ENCODE data around the gene ANO10. TPM values are rescaled to one million over a fixed set of nuclear protein-coding genes. Genes with fewer than 3 reads are reported as not detected.

The ANO10 gene
- total RNA-seq, 1 experiment from 2014 or later = 26.8 TPM

DNA sequence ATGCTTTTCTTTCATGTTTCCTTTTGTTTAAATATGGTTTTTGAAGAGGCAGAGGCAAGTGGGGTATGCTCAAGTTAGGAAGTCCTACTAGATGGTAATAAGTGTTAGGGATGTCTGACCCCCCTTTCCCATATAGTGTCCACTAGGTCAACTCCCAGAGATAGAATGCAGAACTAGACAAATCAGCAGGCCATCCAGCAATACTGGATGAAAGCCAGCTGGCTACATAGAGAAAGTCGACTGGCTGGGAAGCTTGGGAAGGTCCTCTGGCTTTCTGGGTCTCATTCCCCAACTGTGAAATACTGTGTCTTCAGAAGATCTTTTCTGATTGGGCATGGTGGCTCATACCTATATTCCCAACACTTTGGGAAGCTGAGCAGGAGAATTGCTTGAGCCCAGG lies 221.6 kb downstream of the ANO10 start:
- CTCF ChIA-PET = no interaction called here
- Mint-ChIP-seq H3K27ac (ENCODE audit: unreplicated experiment) (no peak overlapping the region), H3K4me1 (ENCODE audit: low read depth, unreplicated experiment) (no peaks in the 10 kb centered on the region), H3K9me3 (ENCODE audit: low read depth, unreplicated experiment) (no peaks in the 10 kb centered on the region), H3K36me3 (ENCODE audit: insufficient read depth, unreplicated experiment) (no peaks in the 10 kb centered on the region), H3K4me3 (ENCODE audit: low read depth, unreplicated experiment) (no peak overlapping the region), H3K27me3 (ENCODE audit: unreplicated experiment) (no peaks in the 10 kb centered on the region)
- intact Hi-C loops (cut with micrococcal nuclease; ENCODE audit: unreplicated experiment) = no loop called here
- TF ChIP-seq, protein P1, sequence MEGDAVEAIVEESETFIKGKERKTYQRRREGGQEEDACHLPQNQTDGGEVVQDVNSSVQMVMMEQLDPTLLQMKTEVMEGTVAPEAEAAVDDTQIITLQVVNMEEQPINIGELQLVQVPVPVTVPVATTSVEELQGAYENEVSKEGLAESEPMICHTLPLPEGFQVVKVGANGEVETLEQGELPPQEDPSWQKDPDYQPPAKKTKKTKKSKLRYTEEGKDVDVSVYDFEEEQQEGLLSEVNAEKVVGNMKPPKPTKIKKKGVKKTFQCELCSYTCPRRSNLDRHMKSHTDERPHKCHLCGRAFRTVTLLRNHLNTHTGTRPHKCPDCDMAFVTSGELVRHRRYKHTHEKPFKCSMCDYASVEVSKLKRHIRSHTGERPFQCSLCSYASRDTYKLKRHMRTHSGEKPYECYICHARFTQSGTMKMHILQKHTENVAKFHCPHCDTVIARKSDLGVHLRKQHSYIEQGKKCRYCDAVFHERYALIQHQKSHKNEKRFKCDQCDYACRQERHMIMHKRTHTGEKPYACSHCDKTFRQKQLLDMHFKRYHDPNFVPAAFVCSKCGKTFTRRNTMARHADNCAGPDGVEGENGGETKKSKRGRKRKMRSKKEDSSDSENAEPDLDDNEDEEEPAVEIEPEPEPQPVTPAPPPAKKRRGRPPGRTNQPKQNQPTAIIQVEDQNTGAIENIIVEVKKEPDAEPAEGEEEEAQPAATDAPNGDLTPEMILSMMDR (IDR thresholded peaks at IDR 0.05; ENCODE audit: unreplicated experiment) = no peak
- no TSS peak for BruUV-seq (replicated peaks)
- no peak for DNase-seq

DNA sequence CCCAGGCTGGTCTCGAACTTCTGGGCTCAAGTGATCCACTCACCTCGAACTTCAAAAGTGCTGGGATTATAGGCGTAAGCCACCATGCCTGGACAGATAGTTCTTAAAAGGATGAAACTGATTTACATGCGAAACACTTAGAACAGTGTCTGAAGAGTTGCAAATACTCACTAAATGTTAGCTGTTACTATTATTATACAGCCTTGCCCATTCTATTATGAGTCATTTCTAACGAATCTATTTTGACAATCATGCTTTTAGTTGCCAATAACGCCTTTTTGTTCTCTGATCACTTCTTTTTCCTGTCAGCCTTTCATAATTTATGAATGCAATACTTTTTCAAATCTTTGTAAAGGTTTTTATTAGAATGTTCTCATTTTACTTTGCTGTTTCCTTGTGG lies 222.8 kb downstream of the ANO10 start:
- intact Hi-C loops (cut with micrococcal nuclease; ENCODE audit: unreplicated experiment) = no loop called here
- no peaks in the 10 kb centered on the region for H3K9me3 Mint-ChIP-seq (ENCODE audit: low read depth, unreplicated experiment)
- BruUV-seq (replicated peaks) = no TSS peak

GRCh38 chr3:43394041-43394554 lies 227.7 kb downstream of the ANO10 start:
- no TSS peak for BruUV-seq (replicated peaks)
- H3K27ac Mint-ChIP-seq (ENCODE audit: unreplicated experiment) = no peak overlapping the region
- CTCF ChIA-PET = no interaction called here
- intact Hi-C loops (cut with micrococcal nuclease; ENCODE audit: unreplicated experiment) = no loop called here
- H3K9me3 Mint-ChIP-seq (ENCODE audit: low read depth, unreplicated experiment) = no peaks in the 10 kb centered on the region
- DNase-seq = no peak
- no peaks in the 10 kb centered on the region for H3K4me1 Mint-ChIP-seq (ENCODE audit: low read depth, unreplicated experiment)
- no peaks in the 10 kb centered on the region for H3K36me3 Mint-ChIP-seq (ENCODE audit: insufficient read depth, unreplicated experiment)
- H3K4me3 Mint-ChIP-seq (ENCODE audit: low read depth, unreplicated experiment) = no peak overlapping the region
- TF ChIP-seq, protein P1 (IDR thresholded peaks at IDR 0.05; ENCODE audit: unreplicated experiment) = no peak
- no peaks in the 10 kb centered on the region for H3K27me3 Mint-ChIP-seq (ENCODE audit: unreplicated experiment)

More for the DNA sequence above, 222.8 kb downstream of the ANO10 start:
- Mint-ChIP-seq H3K4me3 (ENCODE audit: low read depth, unreplicated experiment) (no peak overlapping the region), H3K27ac (ENCODE audit: unreplicated experiment) (no peak overlapping the region), H3K27me3 (ENCODE audit: unreplicated experiment) (no peaks in the 10 kb centered on the region), H3K4me1 (ENCODE audit: low read depth, unreplicated experiment) (no peaks in the 10 kb centered on the region), H3K36me3 (ENCODE audit: insufficient read depth, unreplicated experiment) (no peaks in the 10 kb centered on the region)
- TF ChIP-seq, protein P1 (IDR thresholded peaks at IDR 0.05; ENCODE audit: unreplicated experiment) = no peak
- no peak for DNase-seq
- CTCF ChIA-PET = no interaction called here

- Mint-ChIP-seq H3K9me3 (ENCODE audit: low read depth, unreplicated experiment) (no peaks in the 10 kb centered on the region), H3K27me3 (ENCODE audit: unreplicated experiment) (no peaks in the 10 kb centered on the region), H3K36me3 (ENCODE audit: insufficient read depth, unreplicated experiment) (no peaks in the 10 kb centered on the region), H3K4me3 (ENCODE audit: low read depth, unreplicated experiment) (no peak overlapping the region), H3K4me1 (ENCODE audit: low read depth, unreplicated experiment) (no peaks in the 10 kb centered on the region), H3K27ac (ENCODE audit: unreplicated experiment) (no peak overlapping the region)
- BruUV-seq (replicated peaks) = no TSS peak
- TF ChIP-seq, protein P1 (IDR thresholded peaks at IDR 0.05; ENCODE audit: unreplicated experiment) = no peak
- intact Hi-C loops (cut with micrococcal nuclease; ENCODE audit: unreplicated experiment) = no loop called here
- no peak for DNase-seq
- CTCF ChIA-PET = no interaction called here
These were observed 230.2 kb downstream of the ANO10 start for GRCh38 chr3:43391621-43392020.
